HepG2 (cell line): ENCODE measurements around the gene MRPL38. TPM values are rescaled to one million over a fixed set of nuclear protein-coding genes. Genes with fewer than 3 reads are reported as not detected.

Source experiments
- ATF2 ChIP-seq: sonication (generic); formaldehyde crosslinking; IDR thresholded peaks from 2 replicates; pipeline ENCODE4 v1.4.0; 2020; ENCODE audit warnings: missing genetic modification reagents
- ATF6 ChIP-seq: sonication (generic); formaldehyde crosslinking; conservative IDR thresholded peaks from 2 replicates; pipeline ENCODE4 v1.4.0; 2020; ENCODE audit warnings: missing genetic modification reagents
- ETV5 ChIP-seq: IDR thresholded peaks from 2 replicates; pipeline ENCODE4 v1.6.1; 2018; ENCODE audit warnings: missing biosample characterization, missing genetic modification reagents, inconsistent platforms, borderline replicate concordance
- GABPA ChIP-seq, 2 experiments: IDR thresholded peaks; 2 replicates each; pipeline ENCODE4 v1.6.1; 2011 to 2016; ENCODE audit warnings: low read depth in 2 of 2, low read length in 1 of 2, missing biosample characterization in 1 of 2, missing genetic modification characterization in 1 of 2
- KAT2B ChIP-seq: fragments of 150-350 bp; IDR thresholded peaks from 2 replicates; pipeline ENCODE4 v1.6.1; 2014; ENCODE audit warnings: low read depth, low read length, borderline replicate concordance
- KLF12 ChIP-seq: sonication (generic); formaldehyde crosslinking; IDR thresholded peaks from 2 replicates; pipeline ENCODE4 v1.4.0; 2020; ENCODE audit warnings: missing genetic modification reagents, borderline replicate concordance
- MLLT10 ChIP-seq: sonication (generic); formaldehyde crosslinking; IDR thresholded peaks from 2 replicates; pipeline ENCODE4 v1.4.0; 2020; ENCODE audit warnings: missing genetic modification reagents
- MXI1 ChIP-seq: IDR thresholded peaks from 3 replicates; pipeline ENCODE4 v1.6.1; 2012; ENCODE audit warnings: low read depth, low read length, inconsistent platforms, borderline replicate concordance
- MYNN ChIP-seq: sonication (generic); formaldehyde crosslinking; IDR thresholded peaks from 2 replicates; pipeline ENCODE4 v1.4.0; 2020; ENCODE audit warnings: mild to moderate bottlenecking, low read depth, missing genetic modification reagents
- RBAK ChIP-seq: sonication (generic); formaldehyde crosslinking; IDR thresholded peaks from 2 replicates; pipeline ENCODE4 v1.5.1; 2020; ENCODE audit warnings: mild to moderate bottlenecking, missing genetic modification reagents
- RFX5 ChIP-seq: IDR thresholded peaks from 2 replicates; pipeline ENCODE4 v1.6.1; 2011; ENCODE audit warnings: low read depth, low read length, improper control_type of control experiment
- SMARCC2 ChIP-seq: fragments of 450-650 bp; IDR thresholded peaks from 2 replicates; pipeline ENCODE4 v1.6.1; 2017; ENCODE audit warnings: antibody characterized with exemption, mild to moderate bottlenecking
- SRF ChIP-seq: IDR thresholded peaks from 2 replicates; pipeline ENCODE4 v1.6.1; 2011; ENCODE audit warnings: mild to moderate bottlenecking, low read depth, low read length, moderate library complexity
- STAT6 ChIP-seq: sonication (generic); formaldehyde crosslinking; IDR thresholded peaks from 2 replicates; pipeline ENCODE4 v1.4.0; 2020; ENCODE audit warnings: missing genetic modification reagents, mild to moderate bottlenecking, borderline replicate concordance
- ZFAT ChIP-seq: sonication (generic); formaldehyde crosslinking; conservative IDR thresholded peaks from 2 replicates; pipeline ENCODE4 v1.8.1; 2023; ENCODE audit warnings: missing genetic modification reagents, inconsistent platforms
- ZGPAT ChIP-seq: IDR thresholded peaks from 2 replicates; pipeline ENCODE4 v1.6.1; 2016; ENCODE audit warnings: mild to moderate bottlenecking
- ZNF121 ChIP-seq: sonication (generic); formaldehyde crosslinking; IDR thresholded peaks from 2 replicates; pipeline ENCODE4 v1.5.0; 2020; ENCODE audit warnings: mild to moderate bottlenecking, missing genetic modification reagents
- ZNF263 ChIP-seq: sonication (generic); formaldehyde crosslinking; IDR thresholded peaks from 2 replicates; pipeline ENCODE4 v1.4.0; 2020; ENCODE audit warnings: missing genetic modification reagents
- ZNF350 ChIP-seq: sonication (generic); formaldehyde crosslinking; IDR thresholded peaks from 2 replicates; pipeline ENCODE4 v1.4.0; 2020; ENCODE audit warnings: mild to moderate bottlenecking, low read depth, missing genetic modification reagents, borderline replicate concordance
- ZNF572 ChIP-seq: sonication (generic); formaldehyde crosslinking; IDR thresholded peaks from 2 replicates; pipeline ENCODE4 v1.5.1; 2020; ENCODE audit warnings: mild to moderate bottlenecking, missing genetic modification reagents
- ZNF891 ChIP-seq: sonication (generic); formaldehyde crosslinking; IDR thresholded peaks from 2 replicates; pipeline ENCODE4 v1.5.0; 2020; ENCODE audit warnings: mild to moderate bottlenecking, missing genetic modification reagents
- polyA plus RNA-seq, 8 experiments: library from polyadenylated mRNA; depleted of rRNA in 3 of 8; stranded (reverse) in 7 of 8; unstranded in 1 of 8; fragments of >200 nt; fragmentation: Illumina TruSeq in 4 of 8; extraction: Trizol in 4 of 8; gene quantifications; 2 replicates each; pipeline versions ENCODE4 v1.2.1 to v1.2.3, GENCODE V29; 2011 to 2016; ENCODE audit warnings: low read depth in 4 of 8, missing spikeins in 1 of 8, mixed read lengths in 1 of 8; ENCODE audit not compliant: insufficient read depth in 1 of 8
- total RNA-seq, 5 experiments: library from RNA; depleted of rRNA; stranded (reverse); fragments of >200 nt; fragmentation: Illumina TruSeq; extraction: Trizol; gene quantifications; 2 replicates each; pipeline ENCODE4 v1.2.3, GENCODE V29; 2016; ENCODE audit warnings: low read depth in 1 of 5

The MRPL38 gene
- total and polyA plus RNA-seq, 2 of the 13 experiments (the other 11 are each of a cell fraction or from before 2014, with no cell fraction given): 83.7 to 125 TPM

GRCh38 chr17:75940727-75941441, 36.2 kb upstream of the MRPL38 start, which contains the start of gene FBF1 (continued):
- TF ChIP-seq ATF2 (peak; percentile 88), ZGPAT (peak; percentile 98), MXI1 (peak; percentile 100), ZNF350 (peak; percentile 90), GABPA (IDR thresholded peaks at IDR 0.05; ENCODE audit: low read depth, low read length) (no peak; the same call in 1 of the 2 replicates), GABPA (CRISPR knock-in tag; IDR thresholded peaks at IDR 0.05; ENCODE audit: low read depth) (peak; percentile 66; the same call in 1 of the 2 replicates), ZFAT (CRISPR knock-in tag) (0 out of 2 replicates have a peak, but pooled peaks have one; percentile 26), STAT6 (no peak), ATF6 (0 out of 2 replicates have a peak, but pooled peaks have one; percentile 37), KLF12 (CRISPR knock-in tag) (no peak), ZNF263 (CRISPR knock-in tag) (no peak; the same call in 1 of the 2 replicates), KAT2B (no peak), ZNF891 (CRISPR knock-in tag) (peak; percentile 82; the same call in 1 of the 2 replicates), ETV5 (CRISPR knock-in tag) (peak; percentile 74), SMARCC2 (no peak), RFX5 (no peak; the same call in 1 of the 2 replicates), MYNN (CRISPR knock-in tag) (0 out of 2 replicates have a peak, but pooled peaks have one; percentile 29), MLLT10 (CRISPR knock-in tag) (no peak), SRF (no peak), RBAK (no peak), ZNF572 (CRISPR knock-in tag) (no peak), ZNF121 (CRISPR knock-in tag) (no peak; the same call in 1 of the 2 replicates)
